ENCODE results near the gene RAC3. TPM values are rescaled to one million over a fixed set of nuclear protein-coding genes. Genes with fewer than 3 reads are reported as not detected.

The RAC3 gene
- total and polyA plus RNA-seq, 9 of the 15 experiments (the other 6 are each of a cell fraction or from before 2014, with no cell fraction given): 0.23 to 292 (median 118) TPM

DNA sequence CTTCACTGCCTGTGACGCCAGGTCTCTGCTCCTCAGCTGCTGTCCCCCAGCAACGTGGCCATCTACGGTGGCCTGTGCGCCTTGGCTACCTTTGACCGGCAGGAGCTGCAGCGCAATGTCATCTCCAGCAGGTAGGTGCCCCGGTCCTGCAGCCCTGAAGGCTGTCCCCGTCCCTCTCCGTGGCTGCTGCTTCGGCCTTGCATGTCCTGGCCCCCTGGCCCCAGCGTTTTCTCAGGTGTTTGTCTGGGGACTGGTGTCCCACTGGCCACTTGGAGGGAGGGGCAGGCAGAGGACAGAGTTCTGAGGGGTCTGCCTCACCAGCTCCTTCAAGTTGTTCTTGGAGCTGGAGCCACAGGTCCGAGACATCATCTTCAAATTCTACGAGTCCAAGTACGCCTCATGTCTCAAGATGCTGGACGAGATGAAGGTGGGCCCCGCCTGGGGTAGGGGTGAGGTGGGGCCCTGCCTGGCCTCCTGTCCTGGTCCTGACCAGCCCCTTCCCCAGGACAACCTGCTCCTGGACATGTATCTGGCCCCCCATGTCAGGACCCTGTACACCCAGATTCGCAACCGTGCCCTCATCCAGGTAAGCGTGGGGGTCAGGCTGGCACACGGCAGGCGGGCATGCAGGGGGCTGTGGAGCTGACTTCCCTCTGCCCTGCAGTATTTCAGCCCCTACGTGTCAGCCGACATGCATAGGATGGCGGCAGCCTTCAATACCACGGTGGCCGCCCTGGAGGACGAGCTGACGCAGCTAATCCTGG, 24.7 kb downstream of the RAC3 start:
- WGBS (ENCODE audit: insufficient coverage, low coverage, missing lambda C conversion rate): 87% methylated on average over 27 of the region's 28 CpGs
- Histone ChIP-seq H3K4me3 (no peak overlapping the region), H3K9me1 (ENCODE audit: control insufficient read depth, insufficient read depth, low read length) (no peaks in the 10 kb centered on the region), H3K79me2 (ENCODE audit: control insufficient read depth, insufficient read depth, low read length) (peaks cover 19% of the 10 kb centered on the region), H2AFZ (ENCODE audit: low read depth, low read length) (no peak overlapping the region), H3K9me3 (replicated peaks; ENCODE audit: control insufficient read depth, insufficient read depth, low read depth, low read length) (no peaks in the 10 kb centered on the region), H3K4me2 (ENCODE audit: insufficient read depth, low read length) (no peak overlapping the region), H3K27me3 (ENCODE audit: control insufficient read depth in 2 of 2, insufficient read depth in 2 of 2, low read length in 2 of 2) (no peaks in the 10 kb centered on the region), H3K4me1 (replicated peaks in 1 of 2; ENCODE audit: control insufficient read depth in 2 of 2, insufficient read depth in 2 of 2, low read length in 2 of 2) (peaks cover 0 to 86% of the 10 kb centered on the region in 2 experiments; a peak in 3 of 5 replicates), H4K20me1 (replicated peaks; ENCODE audit: control insufficient read depth, insufficient read depth, low read length) (peaks cover 11% of the 10 kb centered on the region), H3K36me3 (ENCODE audit: control insufficient read depth, insufficient read depth, low read length) (peaks cover 83% of the 10 kb centered on the region; the same call in 2 of the 3 replicates), H3K9ac (ENCODE audit: insufficient read depth in 1 of 2, low read depth in 2 of 2, low read length in 2 of 2) (0 out of 4 replicates have a peak overlapping the region, but pooled peaks of 1 of the 2 experiments have one; percentile 43), H3K27ac (ENCODE audit: extremely low read depth, low read depth, low read length) (no peak overlapping the region)
- intact Hi-C loops (cut with micrococcal nuclease): no loop called here
- in situ Hi-C loops (cut with MboI): no loop called here
- ChIA-PET CTCF (ENCODE audit: low intra/inter-chr PET ratio) (no interaction called here), POLR2A (interaction anchor here (0.9 to 1.7 kb wide), 4 partner anchors 10 to 20 kb away, joined by 3 to 9 read pairs (median 5); no protein-coding TSS in a partner anchor)
- no peak for ATAC-seq
- BruUV-seq (replicated peaks): no TSS peak
- no peak for DNase-seq (ENCODE audit: extremely low read depth in 1 of 4, low spot score in 3 of 4)
- FAIRE-seq: no peak
- TF ChIP-seq, protein P1, sequence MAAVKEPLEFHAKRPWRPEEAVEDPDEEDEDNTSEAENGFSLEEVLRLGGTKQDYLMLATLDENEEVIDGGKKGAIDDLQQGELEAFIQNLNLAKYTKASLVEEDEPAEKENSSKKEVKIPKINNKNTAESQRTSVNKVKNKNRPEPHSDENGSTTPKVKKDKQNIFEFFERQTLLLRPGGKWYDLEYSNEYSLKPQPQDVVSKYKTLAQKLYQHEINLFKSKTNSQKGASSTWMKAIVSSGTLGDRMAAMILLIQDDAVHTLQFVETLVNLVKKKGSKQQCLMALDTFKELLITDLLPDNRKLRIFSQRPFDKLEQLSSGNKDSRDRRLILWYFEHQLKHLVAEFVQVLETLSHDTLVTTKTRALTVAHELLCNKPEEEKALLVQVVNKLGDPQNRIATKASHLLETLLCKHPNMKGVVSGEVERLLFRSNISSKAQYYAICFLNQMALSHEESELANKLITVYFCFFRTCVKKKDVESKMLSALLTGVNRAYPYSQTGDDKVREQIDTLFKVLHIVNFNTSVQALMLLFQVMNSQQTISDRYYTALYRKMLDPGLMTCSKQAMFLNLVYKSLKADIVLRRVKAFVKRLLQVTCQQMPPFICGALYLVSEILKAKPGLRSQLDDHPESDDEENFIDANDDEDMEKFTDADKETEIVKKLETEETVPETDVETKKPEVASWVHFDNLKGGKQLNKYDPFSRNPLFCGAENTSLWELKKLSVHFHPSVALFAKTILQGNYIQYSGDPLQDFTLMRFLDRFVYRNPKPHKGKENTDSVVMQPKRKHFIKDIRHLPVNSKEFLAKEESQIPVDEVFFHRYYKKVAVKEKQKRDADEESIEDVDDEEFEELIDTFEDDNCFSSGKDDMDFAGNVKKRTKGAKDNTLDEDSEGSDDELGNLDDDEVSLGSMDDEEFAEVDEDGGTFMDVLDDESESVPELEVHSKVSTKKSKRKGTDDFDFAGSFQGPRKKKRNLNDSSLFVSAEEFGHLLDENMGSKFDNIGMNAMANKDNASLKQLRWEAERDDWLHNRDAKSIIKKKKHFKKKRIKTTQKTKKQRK (IDR thresholded peaks at IDR 0.05; ENCODE audit: borderline replicate concordance, low read depth, low read length): no peak
- TF ChIP-seq RBFOX2 (IDR thresholded peaks at IDR 0.05; ENCODE audit: low read depth, low read length) (peak; percentile 63), CHCHD3 (CRISPR knock-in tag; IDR thresholded peaks at IDR 0.05) (no peak), POLR2G (IDR thresholded peaks at IDR 0.05; ENCODE audit: low read depth, low read length) (peak; percentile 44; the same call in 1 of the 2 replicates), ZNF561 (CRISPR knock-in tag; conservative IDR thresholded peaks at IDR 0.05) (no peak), HNRNPUL1 (IDR thresholded peaks at IDR 0.05; ENCODE audit: low read length) (no peak), POLR2A (conservative IDR thresholded peaks at IDR 0.05) (peak; percentile 4), ATF1 (CRISPR knock-in tag; IDR thresholded peaks at IDR 0.05) (no peak), ATF1 (tag; IDR thresholded peaks at IDR 0.05) (no peak), ZNF589 (CRISPR knock-in tag; IDR thresholded peaks at IDR 0.05; ENCODE audit: low read depth) (no peak), ZC3H11A (IDR thresholded peaks at IDR 0.05; ENCODE audit: low read depth, low read length) (no peak), CREB1 (IDR thresholded peaks at IDR 0.05) (no peak), CREB1 (CRISPR knock-in tag; IDR thresholded peaks at IDR 0.05) (no peak), ZNF316 (IDR thresholded peaks at IDR 0.05) (no peak), ARID1B (IDR thresholded peaks at IDR 0.05) (no peak), ZNF696 (CRISPR knock-in tag; conservative IDR thresholded peaks at IDR 0.05) (no peak), THRAP3 (IDR thresholded peaks at IDR 0.05; ENCODE audit: borderline replicate concordance) (no peak)
- TF ChIP-seq, protein P2, sequence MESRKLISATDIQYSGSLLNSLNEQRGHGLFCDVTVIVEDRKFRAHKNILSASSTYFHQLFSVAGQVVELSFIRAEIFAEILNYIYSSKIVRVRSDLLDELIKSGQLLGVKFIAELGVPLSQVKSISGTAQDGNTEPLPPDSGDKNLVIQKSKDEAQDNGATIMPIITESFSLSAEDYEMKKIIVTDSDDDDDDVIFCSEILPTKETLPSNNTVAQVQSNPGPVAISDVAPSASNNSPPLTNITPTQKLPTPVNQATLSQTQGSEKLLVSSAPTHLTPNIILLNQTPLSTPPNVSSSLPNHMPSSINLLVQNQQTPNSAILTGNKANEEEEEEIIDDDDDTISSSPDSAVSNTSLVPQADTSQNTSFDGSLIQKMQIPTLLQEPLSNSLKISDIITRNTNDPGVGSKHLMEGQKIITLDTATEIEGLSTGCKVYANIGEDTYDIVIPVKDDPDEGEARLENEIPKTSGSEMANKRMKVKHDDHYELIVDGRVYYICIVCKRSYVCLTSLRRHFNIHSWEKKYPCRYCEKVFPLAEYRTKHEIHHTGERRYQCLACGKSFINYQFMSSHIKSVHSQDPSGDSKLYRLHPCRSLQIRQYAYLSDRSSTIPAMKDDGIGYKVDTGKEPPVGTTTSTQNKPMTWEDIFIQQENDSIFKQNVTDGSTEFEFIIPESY (CRISPR knock-in tag; IDR thresholded peaks at IDR 0.05): no peak
- TF ChIP-seq, protein P3, sequence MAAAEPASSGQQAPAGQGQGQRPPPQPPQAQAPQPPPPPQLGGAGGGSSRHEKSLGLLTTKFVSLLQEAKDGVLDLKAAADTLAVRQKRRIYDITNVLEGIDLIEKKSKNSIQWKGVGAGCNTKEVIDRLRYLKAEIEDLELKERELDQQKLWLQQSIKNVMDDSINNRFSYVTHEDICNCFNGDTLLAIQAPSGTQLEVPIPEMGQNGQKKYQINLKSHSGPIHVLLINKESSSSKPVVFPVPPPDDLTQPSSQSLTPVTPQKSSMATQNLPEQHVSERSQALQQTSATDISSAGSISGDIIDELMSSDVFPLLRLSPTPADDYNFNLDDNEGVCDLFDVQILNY (CRISPR knock-in tag; IDR thresholded peaks at IDR 0.05): no peak

Data from K562 (cell line).